Activated CD8-positive, alpha-beta T cell treated with anti-CD3 and anti-CD28 coated beads, Interleukin-2, amount 10 ng/mL, durations not matched to agents 7 days and 5 days (primary cell): ENCODE measurements around the gene FXYD3. TPM values are rescaled to one million over a fixed set of nuclear protein-coding genes. Genes with fewer than 3 reads are reported as not detected.

Source experiments
- ATAC-seq: fragments of 150-1000 bp; cut with Tn5 transposase; one replicate; pipeline ENCODE4 v1.10.0; 2021; ENCODE audit warnings: moderate library complexity
- CTCF ChIA-PET: fragments of 350-600 bp; sonication (Branson Sonifier 250); formaldehyde crosslinking; loops from one replicate; lab custom pipeline; 2021; ENCODE audit warnings: antibody characterized with exemption; lab: Charles Lee
- POLR2A ChIA-PET: fragments of 350-600 bp; sonication (Branson Sonifier 250); formaldehyde crosslinking; loops from one replicate; lab custom pipeline; 2021; ENCODE audit warnings: antibody characterized with exemption; lab: Charles Lee
- DNase-seq: peaks from one replicate; pipeline ENCODE4 v3.0.0-alpha.2; 2020
- H3K27ac Mint-ChIP-seq: one replicate; pipeline ENCODE4 v1.8.0; 2021; ENCODE audit warnings: mild to moderate bottlenecking, mixed read lengths
- H3K27me3 Mint-ChIP-seq: one replicate; pipeline ENCODE4 v1.8.0; 2021; ENCODE audit warnings: low read depth, mixed read lengths
- H3K36me3 Mint-ChIP-seq: one replicate; pipeline ENCODE4 v1.8.0; 2021; ENCODE audit warnings: low read depth, mixed read lengths
- H3K4me1 Mint-ChIP-seq: one replicate; pipeline ENCODE4 v1.8.0; 2021; ENCODE audit warnings: low read depth, mixed read lengths
- H3K4me3 Mint-ChIP-seq: one replicate; pipeline ENCODE4 v1.8.0; 2021; ENCODE audit warnings: mild to moderate bottlenecking, mixed read lengths
- H3K9me3 Mint-ChIP-seq: one replicate; pipeline ENCODE4 v1.8.0; 2022; ENCODE audit warnings: mixed read lengths; ENCODE audit not compliant: insufficient read depth
- total RNA-seq, 2 experiments: library from RNA; stranded (reverse); gene quantifications; one replicate each; pipeline ENCODE4 v1.2.3, GENCODE V29; 2021

FXYD3 gene, protein sequence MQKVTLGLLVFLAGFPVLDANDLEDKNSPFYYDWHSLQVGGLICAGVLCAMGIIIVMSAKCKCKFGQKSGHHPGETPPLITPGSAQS
- total RNA-seq, result not detected

- no peak within 1 kb of the TSS for H3K27ac Mint-ChIP-seq
- H3K4me3 Mint-ChIP-seq, result no peak within 1 kb of the TSS
- H3K36me3 Mint-ChIP-seq, result no peaks in the 10 kb centered on the region
- H3K27me3 Mint-ChIP-seq, result no peaks in the 10 kb centered on the region
- no peak for DNase-seq
- ChIA-PET CTCF (interaction anchor here (0.8 to 1.4 kb wide), 7 partner anchors 9 to 150 kb away, joined by 3 to 8 read pairs (median 4); no protein-coding TSS in a partner anchor), POLR2A (no interaction called here)
- H3K4me1 Mint-ChIP-seq, result peaks cover 6% of the 10 kb centered on the region
- H3K9me3 Mint-ChIP-seq, result no peaks in the 10 kb centered on the region
- no peak for ATAC-seq
These were observed at the start of gene FXYD3 for GRCh38 chr19:35115177-35115951. Gene FXYD3 (plus strand): TSS chr19:35115823. CDS start chr19:35119377, 3,554 bp downstream.

GRCh38 chr19:35066121-35066520 lies 49.5 kb upstream of the FXYD3 start:
- CTCF ChIA-PET, result interaction anchor here (0.6 to 3.1 kb wide), 24 partner anchors 8 to 402 kb away, joined by 3 to 47 read pairs (median 6); partner anchors contain the start of genes FXYD5, FXYD7, LGI4 and ZNF30
- POLR2A ChIA-PET, result no interaction called here
- DNase-seq, result no peak
- H3K27ac Mint-ChIP-seq, result no peak overlapping the region
- no peak overlapping the region for H3K4me3 Mint-ChIP-seq
- H3K4me1 Mint-ChIP-seq, result peaks cover 13% of the 10 kb centered on the region
- H3K36me3 Mint-ChIP-seq, result no peaks in the 10 kb centered on the region
- ATAC-seq, result no peak
- H3K9me3 Mint-ChIP-seq, result peaks cover 7% of the 10 kb centered on the region
- no peaks in the 10 kb centered on the region for H3K27me3 Mint-ChIP-seq

DNA sequence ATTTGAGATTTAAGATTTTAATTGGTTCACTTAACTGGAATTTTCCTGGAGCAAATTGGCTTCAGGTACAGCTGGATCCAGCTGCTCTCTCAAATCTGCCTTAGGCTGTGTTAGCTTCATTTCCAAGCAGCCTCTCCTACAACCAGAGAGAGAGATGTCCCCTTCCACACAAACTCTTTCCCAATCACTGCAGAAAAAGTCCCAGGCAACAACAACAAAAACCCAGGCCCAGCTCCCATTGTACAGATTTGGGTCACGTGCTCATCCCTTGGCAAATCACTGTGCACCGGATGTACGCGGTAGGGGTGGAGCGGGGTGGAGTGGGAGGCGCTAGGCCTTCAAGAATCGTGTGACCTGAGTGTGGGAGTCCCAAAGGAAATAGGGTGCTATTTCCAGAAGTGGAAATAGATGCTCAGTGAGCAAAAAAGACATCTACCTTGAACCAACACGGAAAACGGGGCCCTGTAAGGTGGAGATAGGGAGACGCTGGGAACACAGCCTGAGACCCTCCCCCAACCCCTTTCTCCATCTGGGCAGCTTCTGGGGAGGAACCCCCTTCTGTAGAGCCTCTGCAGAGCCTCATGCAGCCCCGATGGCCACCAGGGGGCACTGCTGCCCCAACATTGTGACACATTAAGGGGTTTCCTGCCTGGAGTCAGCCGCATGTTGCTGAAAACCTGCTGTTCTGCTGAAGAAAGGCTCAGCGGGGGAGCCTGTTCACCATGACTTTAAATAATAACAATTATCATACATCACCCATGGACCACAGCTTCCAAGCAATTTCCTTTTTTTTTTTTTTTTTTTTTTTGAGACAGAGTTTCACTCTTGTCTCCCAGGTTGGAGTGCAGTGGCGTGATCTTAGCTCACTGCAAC lies 48.7 kb upstream of the FXYD3 start:
- Mint-ChIP-seq H3K36me3 (no peaks in the 10 kb centered on the region), H3K9me3 (peaks cover 7% of the 10 kb centered on the region), H3K4me1 (peaks cover 13% of the 10 kb centered on the region), H3K27me3 (no peaks in the 10 kb centered on the region), H3K4me3 (no peak overlapping the region), H3K27ac (no peak overlapping the region)
- ATAC-seq (peak; percentile 95), DNase-seq (peak; percentile 92)
- ChIA-PET CTCF (interaction anchor here (0.6 to 3.1 kb wide), 34 partner anchors 9 to 441 kb away, joined by 3 to 47 read pairs (median 4); partner anchors contain the start of genes FXYD5, FXYD7, LGI4 and ZNF30), POLR2A (no interaction called here)

DNA sequence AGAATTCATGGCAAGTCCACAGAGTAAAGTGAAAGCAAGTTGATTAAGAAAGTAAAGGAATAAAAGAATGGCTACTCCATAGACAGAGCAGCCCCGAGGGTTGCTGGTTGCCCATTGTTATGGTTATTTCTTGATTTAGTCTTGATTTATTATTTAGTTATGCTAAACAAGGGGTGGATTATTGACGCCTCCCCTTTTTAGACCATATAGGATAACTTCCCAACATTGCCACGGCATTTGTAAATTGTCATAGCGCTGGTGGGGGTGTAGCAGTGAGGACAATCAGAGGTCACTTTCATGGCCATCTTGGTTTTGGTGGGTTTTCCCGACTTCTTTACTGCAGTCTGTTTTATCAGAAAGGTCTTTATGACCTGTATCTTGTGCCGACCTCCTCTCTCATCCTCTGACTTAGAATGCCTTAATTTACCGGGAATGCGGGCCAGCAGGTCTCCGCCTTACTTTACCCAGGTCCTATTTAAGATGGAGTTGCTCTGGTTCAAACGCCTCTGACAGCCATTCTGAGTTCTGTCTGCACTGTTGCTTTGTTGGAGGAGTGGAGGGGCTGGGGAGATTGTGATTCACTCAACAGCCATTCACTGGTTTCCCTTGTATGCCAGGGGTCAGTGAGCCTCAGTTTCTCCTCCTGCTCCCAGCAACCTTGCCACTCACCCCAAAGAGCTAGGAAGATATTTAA lies 46.5 kb upstream of the FXYD3 start:
- H3K27me3 Mint-ChIP-seq, result no peaks in the 10 kb centered on the region
- peaks cover 7% of the 10 kb centered on the region for H3K9me3 Mint-ChIP-seq
- H3K27ac Mint-ChIP-seq, result no peak overlapping the region
- DNase-seq (no peak), ATAC-seq (no peak)
- no peak overlapping the region for H3K4me3 Mint-ChIP-seq
- peaks cover 13% of the 10 kb centered on the region for H3K4me1 Mint-ChIP-seq
- ChIA-PET POLR2A (no interaction called here), CTCF (interaction anchor here (0.5 to 2.5 kb wide), 4 partner anchors 67 to 148 kb away, joined by 3 to 9 read pairs (median 4); no protein-coding TSS in a partner anchor)
- H3K36me3 Mint-ChIP-seq, result no peaks in the 10 kb centered on the region

GRCh38 chr19:35069696-35070095 lies 45.9 kb upstream of the FXYD3 start:
- POLR2A ChIA-PET, result interaction anchor here (0.6 kb wide), 2 partner anchors 208 to 273 kb away, joined by 3 to 4 read pairs; no protein-coding TSS in a partner anchor
- DNase-seq (no peak), ATAC-seq (no peak)
- Mint-ChIP-seq H3K9me3 (peaks cover 7% of the 10 kb centered on the region), H3K4me3 (no peak overlapping the region), H3K27me3 (no peaks in the 10 kb centered on the region), H3K27ac (no peak overlapping the region), H3K4me1 (peaks cover 13% of the 10 kb centered on the region), H3K36me3 (no peaks in the 10 kb centered on the region)
- CTCF ChIA-PET, result interaction anchor here (0.7 to 2.5 kb wide), 7 partner anchors 14 to 147 kb away, joined by 3 to 9 read pairs (median 4); no protein-coding TSS in a partner anchor

DNA sequence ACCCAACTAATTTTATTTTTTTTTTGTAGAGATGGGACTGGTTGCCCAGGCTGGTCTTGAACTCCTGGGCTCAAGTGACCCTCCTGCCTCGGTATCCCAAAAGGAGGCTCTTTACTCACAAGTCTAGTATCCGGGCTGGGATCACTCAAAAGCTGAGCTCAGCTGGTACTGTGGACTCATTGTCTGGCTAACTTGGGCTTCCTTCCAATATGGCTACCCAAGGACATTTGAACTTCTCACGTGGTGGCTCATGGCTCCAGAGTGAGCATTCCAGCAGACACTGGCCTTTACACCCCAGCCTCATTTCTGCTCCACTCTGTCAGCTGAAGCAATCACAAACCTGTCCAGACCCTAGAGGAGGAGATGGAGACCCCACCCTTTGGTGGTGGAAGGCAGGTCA lies 45.2 kb upstream of the FXYD3 start:
- Mint-ChIP-seq H3K4me1 (peaks cover 13% of the 10 kb centered on the region), H3K27ac (no peak overlapping the region), H3K36me3 (no peaks in the 10 kb centered on the region), H3K27me3 (no peaks in the 10 kb centered on the region), H3K9me3 (peaks cover 7% of the 10 kb centered on the region), H3K4me3 (no peak overlapping the region)
- ChIA-PET POLR2A (interaction anchor here (0.6 kb wide), 1 partner anchor 272 kb away, joined by 4 read pairs; no protein-coding TSS in a partner anchor), CTCF (interaction anchor here (0.8 to 2.5 kb wide), 7 partner anchors 15 to 71 kb away, joined by 3 to 9 read pairs (median 4); no protein-coding TSS in a partner anchor)
- DNase-seq, result no peak
- no peak for ATAC-seq

DNA sequence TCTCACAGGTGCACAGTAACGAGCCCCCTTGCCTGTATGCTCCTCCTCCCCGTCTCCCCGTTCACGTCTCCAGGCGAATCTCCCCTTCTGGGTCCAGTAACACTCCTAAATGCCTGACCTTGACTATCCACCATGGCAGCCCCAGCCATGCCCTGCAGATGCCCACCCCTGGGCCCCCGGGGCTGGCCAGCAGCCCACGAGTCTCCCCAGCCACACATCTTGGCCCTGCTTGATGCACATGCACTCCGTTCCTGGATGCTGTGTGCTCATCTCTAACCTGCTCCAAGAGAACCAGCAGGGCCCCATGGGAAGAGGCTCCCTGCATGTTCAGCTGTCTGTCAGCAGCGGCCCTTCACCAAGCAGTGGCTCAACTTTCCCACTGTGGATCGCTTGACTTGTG lies 42.1 kb upstream of the FXYD3 start:
- Mint-ChIP-seq H3K36me3 (no peaks in the 10 kb centered on the region), H3K27me3 (peaks cover 4% of the 10 kb centered on the region), H3K4me3 (no peak overlapping the region), H3K9me3 (peaks cover 3% of the 10 kb centered on the region), H3K27ac (no peak overlapping the region), H3K4me1 (peaks cover 3% of the 10 kb centered on the region)
- no peak for ATAC-seq
- DNase-seq, result no peak
- POLR2A ChIA-PET, result no interaction called here
- CTCF ChIA-PET, result no interaction called here

GRCh38 chr19:35073941-35074340 lies 41.7 kb upstream of the FXYD3 start:
- H3K27me3 Mint-ChIP-seq, result peaks cover 7% of the 10 kb centered on the region

DNA sequence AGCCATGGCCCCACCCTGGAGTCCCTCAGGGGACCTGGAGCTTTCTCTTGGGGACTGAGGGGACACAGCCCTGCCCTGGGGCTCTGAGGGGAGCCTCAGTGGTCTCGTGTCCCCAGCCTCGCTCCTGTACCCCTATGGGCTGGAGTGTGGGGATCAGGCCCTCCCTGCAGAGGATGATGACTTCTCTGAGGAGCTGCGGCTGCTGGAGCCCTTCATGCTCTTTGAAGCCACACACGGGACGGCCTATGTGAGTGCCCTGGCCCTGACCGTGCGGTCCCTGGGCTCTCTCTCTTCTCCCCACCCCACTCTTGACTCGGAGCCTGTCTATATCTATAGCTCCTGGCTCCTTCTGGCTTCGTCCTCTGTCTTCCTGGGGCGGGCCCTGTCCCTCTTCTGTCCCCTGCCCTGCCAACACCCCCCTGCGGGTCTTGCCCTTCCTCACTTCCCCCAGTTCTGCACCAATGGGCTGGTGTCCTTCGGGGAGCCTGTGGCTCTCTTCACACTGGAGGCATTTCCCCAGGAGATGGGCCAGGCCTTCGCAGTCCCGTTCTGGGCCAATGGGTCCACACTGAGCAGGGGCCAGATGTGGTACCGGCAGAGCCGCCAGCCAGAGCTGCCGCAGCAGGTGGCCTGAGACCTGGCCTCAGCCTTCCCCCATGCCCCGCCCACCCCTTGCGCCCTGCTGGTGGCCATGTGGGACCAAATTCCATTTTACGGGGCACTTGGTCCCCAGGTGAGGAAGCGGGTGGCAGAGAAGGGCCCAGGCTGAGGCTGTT lies 41.0 kb upstream of the FXYD3 start:
- no peak overlapping the region for H3K4me3 Mint-ChIP-seq
- ATAC-seq (no peak), DNase-seq (no peak)
- no peaks in the 10 kb centered on the region for H3K36me3 Mint-ChIP-seq
- ChIA-PET POLR2A (interaction anchor here (0.6 kb wide), 1 partner anchor 11 kb away, joined by 3 read pairs; no protein-coding TSS in a partner anchor), CTCF (no interaction called here)
- peaks cover 7% of the 10 kb centered on the region for H3K27me3 Mint-ChIP-seq
- H3K27ac Mint-ChIP-seq, result no peak overlapping the region
- peaks cover 3% of the 10 kb centered on the region for H3K9me3 Mint-ChIP-seq
- H3K4me1 Mint-ChIP-seq, result peaks cover 3% of the 10 kb centered on the region

More at GRCh38 chr19:35073941-35074340, 41.7 kb upstream of the FXYD3 start:
- DNase-seq, result no peak
- Mint-ChIP-seq H3K9me3 (peaks cover 3% of the 10 kb centered on the region), H3K27ac (no peak overlapping the region), H3K36me3 (no peaks in the 10 kb centered on the region), H3K4me1 (peaks cover 3% of the 10 kb centered on the region), H3K4me3 (no peak overlapping the region)
- POLR2A ChIA-PET, result interaction anchor here (0.6 kb wide), 1 partner anchor 12 kb away, joined by 3 read pairs; no protein-coding TSS in a partner anchor
- CTCF ChIA-PET, result no interaction called here
- ATAC-seq, result no peak

DNA sequence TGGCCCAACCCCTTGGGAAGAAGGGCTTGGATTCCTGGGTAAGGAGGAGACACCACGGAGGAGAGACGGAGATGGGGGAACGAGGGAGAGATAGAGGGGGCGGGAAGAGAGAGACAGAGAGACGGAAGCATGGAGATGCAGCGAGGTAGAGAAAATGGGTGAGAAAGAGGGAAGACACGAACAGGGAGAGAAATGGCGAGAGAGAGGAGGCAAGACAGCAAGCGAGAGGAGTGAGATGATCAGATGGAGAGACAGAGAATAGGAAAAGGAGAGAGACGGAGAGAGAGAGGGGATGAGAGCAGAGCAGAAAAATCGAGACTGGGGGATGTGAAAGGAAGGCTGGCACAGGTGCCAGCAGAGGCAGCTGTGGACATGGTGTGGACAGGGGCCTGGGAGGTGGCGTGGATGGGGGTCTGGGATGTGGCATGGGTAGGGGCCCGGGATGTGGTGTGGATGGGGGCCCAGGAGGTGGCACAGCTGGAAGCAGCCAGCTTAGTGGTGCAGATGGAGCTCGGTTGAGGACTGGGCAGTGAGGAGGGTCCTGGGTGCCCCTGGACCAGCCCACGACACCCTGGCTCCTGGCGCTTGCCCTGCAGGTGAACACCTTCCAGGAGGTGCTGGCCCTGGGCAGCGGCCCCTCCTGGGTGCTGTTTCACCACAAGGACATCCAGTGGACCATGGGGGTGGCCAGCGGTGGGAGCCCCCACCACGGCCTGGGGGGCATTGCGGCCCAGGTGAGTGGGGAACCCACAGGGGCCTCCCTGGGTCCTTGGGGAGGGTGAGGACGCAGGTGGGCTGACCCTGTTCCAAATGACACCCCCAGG lies 40.2 kb upstream of the FXYD3 start:
- no peaks in the 10 kb centered on the region for H3K36me3 Mint-ChIP-seq
- no peak for ATAC-seq
- CTCF ChIA-PET, result no interaction called here
- no peak overlapping the region for H3K27ac Mint-ChIP-seq
- DNase-seq, result no peak
- peaks cover 3% of the 10 kb centered on the region for H3K4me1 Mint-ChIP-seq
- H3K4me3 Mint-ChIP-seq, result no peak overlapping the region
- H3K9me3 Mint-ChIP-seq, result peaks cover 3% of the 10 kb centered on the region
- POLR2A ChIA-PET, result no interaction called here
- peaks cover 7% of the 10 kb centered on the region for H3K27me3 Mint-ChIP-seq
